Gastroesophageal sphincter (tissue), 4 donors: Measurements from ENCODE around the gene MED27. TPM values are rescaled to one million over a fixed set of nuclear protein-coding genes. Genes with fewer than 3 reads are reported as not detected.

Experiments used
- ATAC-seq: fragments of 150-250 bp; one replicate; pipeline ENCODE4 v1.9.1; 2016; ENCODE audit warnings: mild to moderate bottlenecking, moderate library complexity
- H3K27ac ChIP-seq, 4 donors: fragments of 200-600 bp; sonication (generic) in 3 of 4; 1 replicate in 3 of 4; 2 replicates in 1 of 4; pipeline ENCODE4 v1.5.1; 2016 to 2019
- H3K27me3 ChIP-seq: fragments of 200-600 bp; sonication (generic); one replicate; pipeline ENCODE4 v1.5.1; 2019
- H3K36me3 ChIP-seq, 2 donors: fragments of 200-600 bp; sonication (generic); one replicate each; pipeline ENCODE4 v1.5.1; 2019; ENCODE audit warnings: control low read depth in 1 of 2
- H3K4me1 ChIP-seq, 3 donors: fragments of 200-600 bp; sonication (generic); 1 replicate in 2 of 3; 2 replicates in 1 of 3; pipeline ENCODE4 v1.5.1; 2016 to 2019; ENCODE audit warnings: control low read depth in 2 of 3
- H3K4me3 ChIP-seq, 2 donors: fragments of 200-600 bp; sonication (generic); one replicate each; pipeline ENCODE4 v1.5.1; 2019; ENCODE audit warnings: mild to moderate bottlenecking in 1 of 2, moderate library complexity in 1 of 2
- H3K9me3 ChIP-seq, 3 donors: fragments of 200-600 bp; sonication (generic); one replicate each; pipeline ENCODE4 v1.5.1; 2017 to 2019; ENCODE audit warnings: control low read depth in 2 of 3
- CTCF ChIP-seq, 4 experiments: fragments of 200-600 bp in 2 of 4; fragments of 450-650 bp in 2 of 4; sonication (generic) in 1 of 4; IDR thresholded peaks; one replicate each; pipeline ENCODE4 v1.5.1; 2017 to 2019; ENCODE audit warnings: antibody characterized with exemption in 4 of 4, mild to moderate bottlenecking in 2 of 4, moderate library complexity in 2 of 4
- EP300 ChIP-seq: sonication (generic); formaldehyde crosslinking; IDR thresholded peaks from one replicate; pipeline ENCODE4 v1.6.1; 2017; ENCODE audit warnings: antibody characterized with exemption, mild to moderate bottlenecking
- POLR2A ChIP-seq, 2 donors: fragments of 450-650 bp; IDR thresholded peaks; one replicate each; pipeline ENCODE4 v1.6.1; 2017; ENCODE audit warnings: antibody characterized with exemption in 2 of 2, mild to moderate bottlenecking in 2 of 2, moderate library complexity in 1 of 2
- POLR2AphosphoS5 ChIP-seq: sonication (generic); formaldehyde crosslinking; IDR thresholded peaks from one replicate; pipeline ENCODE4 v1.6.1; 2017; ENCODE audit warnings: antibody characterized with exemption
- WGBS, 2 donors: methylation state at CpG; one replicate each; pipeline ENCODE4 v1.1.5; 2018; ENCODE audit warnings: low coverage in 1 of 2; 5-methylcytosine and 5-hydroxymethylcytosine counted together
- total RNA-seq, 4 donors: library from RNA; depleted of rRNA; stranded (reverse); fragments of >200 nt; gene quantifications; one replicate each; pipeline ENCODE4 v1.1.0, GENCODE V29; 2016

MED27 gene
- total RNA-seq, 4 donors from 2014 or later = 13.2 to 21.0 (median 13.9) TPM

GRCh38 chr9:132031467-132032237, 48.0 kb downstream of the MED27 start:
- H3K27me3 ChIP-seq = no peaks in the 10 kb centered on the region
- no peaks in the 10 kb centered on the region for H3K36me3 ChIP-seq
- no peaks in the 10 kb centered on the region for H3K9me3 ChIP-seq
- no peak overlapping the region for H3K4me3 ChIP-seq
- no peak overlapping the region for H3K27ac ChIP-seq
- TF ChIP-seq POLR2A (IDR thresholded peaks at IDR 0.05) = no peak
- TF ChIP-seq EP300 = no peak
- no peak for TF ChIP-seq CTCF (IDR thresholded peaks at IDR 0.05)
- no peak for TF ChIP-seq POLR2AphosphoS5
- WGBS, 2 donors = 94 to 95% methylated on average over 8 to 10 of the region's 10 CpGs
- ATAC-seq = no peak
- peaks cover 0 to 32% (median 0%) of the 10 kb centered on the region in 3 donors for H3K4me1 ChIP-seq

- Histone ChIP-seq H3K9me3 (no peaks in the 10 kb centered on the region), H3K4me3 (no peak overlapping the region), H3K4me1 (peaks cover 0 to 33% (median 0%) of the 10 kb centered on the region in 3 donors), H3K27me3 (no peaks in the 10 kb centered on the region), H3K36me3 (no peaks in the 10 kb centered on the region), H3K27ac (no peak overlapping the region)
- WGBS, 2 donors = 61 to 84% methylated on average over 3 of the region's 3 CpGs
- ATAC-seq = no peak
- no peak for TF ChIP-seq CTCF (IDR thresholded peaks at IDR 0.05)
- TF ChIP-seq POLR2A (IDR thresholded peaks at IDR 0.05) = no peak
- TF ChIP-seq EP300 = no peak
- TF ChIP-seq POLR2AphosphoS5 = no peak
These were observed 48.9 kb downstream of the MED27 start for GRCh38 chr9:132030626-132031325.

GRCh38 chr9:132027752-132028663, 51.7 kb downstream of the MED27 start:
- H3K36me3 ChIP-seq = no peaks in the 10 kb centered on the region
- no peak for ATAC-seq
- no peak overlapping the region for H3K27ac ChIP-seq
- 93 to 100% methylated on average over 4 to 7 of the region's 7 CpGs for WGBS, 2 donors
- TF ChIP-seq POLR2A (IDR thresholded peaks at IDR 0.05) (no peak), EP300 (no peak), POLR2AphosphoS5 (no peak), CTCF (IDR thresholded peaks at IDR 0.05) (no peak)
- no peaks in the 10 kb centered on the region for H3K27me3 ChIP-seq
- H3K4me1 ChIP-seq = peaks cover 0 to 30% (median 0%) of the 10 kb centered on the region in 3 donors
- H3K9me3 ChIP-seq = no peaks in the 10 kb centered on the region
- H3K4me3 ChIP-seq = no peak overlapping the region

- Histone ChIP-seq H3K4me1 (peaks cover 0 to 21% (median 0%) of the 10 kb centered on the region in 3 donors), H3K27me3 (no peaks in the 10 kb centered on the region), H3K27ac (no peak overlapping the region), H3K9me3 (no peaks in the 10 kb centered on the region), H3K4me3 (no peak overlapping the region), H3K36me3 (no peaks in the 10 kb centered on the region)
- ATAC-seq = no peak
- WGBS, 2 donors = 57 to 71% methylated on average over 5 to 9 of the region's 12 CpGs
- TF ChIP-seq EP300 (no peak), POLR2AphosphoS5 (no peak), POLR2A (IDR thresholded peaks at IDR 0.05) (no peak), CTCF (IDR thresholded peaks at IDR 0.05) (no peak)
These were observed 52.6 kb downstream of the MED27 start for GRCh38 chr9:132026932-132027585.
